HG03469 (cell line): ENCODE results near the gene SIAH1.
"Not testable (repeated sequence)": the region's sequence is repeated elsewhere in the genome, so short reads cannot be mapped to it uniquely, and the experiment has no call there.

ENCODE experiments used
- ATAC-seq: cut with Tn5 transposase; IDR thresholded peaks from one replicate; pipeline ENCODE4 v1.9.1; 2021; ENCODE audit warnings: mild to moderate bottlenecking, moderate library complexity, moderate number of reproducible peaks; ENCODE audit not compliant: unreplicated experiment

The SIAH1 gene

DNA sequence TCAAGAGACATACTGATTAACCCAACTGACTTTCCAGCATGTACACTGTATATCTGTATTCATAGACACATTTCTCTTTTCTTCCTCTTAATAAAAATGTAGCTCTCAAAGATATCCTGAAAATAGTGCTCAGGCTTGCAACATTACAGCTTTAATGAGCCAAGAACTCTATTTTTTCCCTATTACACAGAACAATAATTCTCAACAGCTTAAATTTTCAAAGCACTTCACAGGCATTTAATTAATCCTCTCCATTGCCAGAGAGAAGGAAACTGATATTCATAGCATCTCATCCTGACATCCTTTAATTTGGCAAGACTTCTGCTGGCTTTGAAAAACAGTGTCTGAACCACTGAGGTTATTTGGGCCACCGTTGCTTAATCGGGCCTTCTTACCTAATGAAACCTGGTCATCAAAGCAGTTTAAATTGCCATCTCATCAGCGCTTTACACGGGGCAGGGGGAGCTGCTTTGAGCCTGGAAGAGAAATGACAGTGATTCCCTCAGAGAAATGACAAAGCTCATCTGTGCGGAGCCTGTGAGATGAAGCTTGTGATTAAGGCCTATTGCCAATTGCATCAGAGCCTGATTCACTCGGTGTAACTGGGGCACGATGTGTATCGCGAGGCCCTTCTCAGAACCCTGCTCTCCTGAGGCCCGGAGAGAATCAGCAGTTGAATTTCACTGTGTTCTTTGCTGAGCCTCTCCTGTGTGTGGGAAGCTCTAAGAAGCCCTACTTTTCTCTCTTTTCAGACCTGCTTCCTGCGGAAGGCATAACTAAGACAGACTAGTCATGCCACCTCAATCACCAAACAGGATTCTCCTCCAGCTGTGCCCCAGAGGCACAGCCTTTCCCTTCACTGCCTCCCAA, 8.5 kb upstream of the SIAH1 start:
- ATAC-seq = no peak

DNA sequence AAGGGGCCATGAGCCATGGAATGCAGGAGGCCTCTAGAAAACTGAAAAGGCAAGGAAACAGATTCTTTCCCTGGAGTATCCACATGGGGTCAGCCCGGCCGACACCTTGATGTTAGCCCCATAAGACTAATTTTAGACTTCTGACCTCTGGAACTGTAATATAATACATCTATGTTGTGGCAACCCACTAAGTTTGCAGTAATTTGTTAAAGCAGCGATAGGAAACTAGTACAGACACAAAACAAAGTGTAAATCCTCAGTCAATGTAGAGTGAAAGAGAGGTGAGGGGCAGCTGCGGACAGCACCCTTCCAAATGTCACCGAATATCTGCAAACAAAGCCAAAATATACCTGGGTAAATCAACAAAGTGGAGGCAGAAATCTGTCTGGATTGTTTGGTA, 7.2 kb upstream of the SIAH1 start:
- no peak for ATAC-seq

DNA sequence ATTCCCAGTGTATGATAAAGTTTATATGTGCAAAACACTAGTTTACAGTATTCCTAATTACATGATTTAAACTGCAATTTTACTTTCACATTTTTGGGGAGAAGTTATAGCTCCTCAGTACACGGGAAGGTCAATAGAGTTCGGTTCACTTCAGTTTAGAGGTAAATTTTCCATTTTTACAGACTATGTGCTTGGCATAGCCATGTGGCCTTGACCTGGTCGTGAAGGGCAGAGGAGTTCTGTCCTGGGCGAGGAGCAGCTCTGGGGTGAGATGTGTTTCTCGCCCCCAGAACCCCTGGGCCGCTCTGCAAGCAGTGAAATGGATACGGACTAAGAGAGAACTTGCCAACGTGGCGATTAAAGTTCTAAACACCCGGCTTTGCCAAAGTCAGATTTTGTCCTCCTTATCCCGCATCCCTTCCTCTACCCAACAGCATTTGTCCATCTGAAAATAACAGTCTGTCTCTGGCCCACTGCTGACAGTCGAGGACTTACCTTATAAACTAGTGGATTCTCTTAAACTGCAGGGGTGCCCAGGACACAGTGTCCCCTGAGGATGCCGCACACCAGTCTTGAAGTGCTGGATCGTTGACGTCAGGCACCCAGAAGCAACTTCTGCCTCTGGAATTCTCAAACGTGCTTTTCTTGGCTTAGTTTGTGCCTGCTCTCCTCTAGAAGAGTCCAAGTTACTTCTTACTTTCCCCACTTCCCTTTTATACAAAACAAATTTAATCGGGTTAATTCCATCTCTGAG, 1.5 kb upstream of the SIAH1 start:
- ATAC-seq = no peak

DNA sequence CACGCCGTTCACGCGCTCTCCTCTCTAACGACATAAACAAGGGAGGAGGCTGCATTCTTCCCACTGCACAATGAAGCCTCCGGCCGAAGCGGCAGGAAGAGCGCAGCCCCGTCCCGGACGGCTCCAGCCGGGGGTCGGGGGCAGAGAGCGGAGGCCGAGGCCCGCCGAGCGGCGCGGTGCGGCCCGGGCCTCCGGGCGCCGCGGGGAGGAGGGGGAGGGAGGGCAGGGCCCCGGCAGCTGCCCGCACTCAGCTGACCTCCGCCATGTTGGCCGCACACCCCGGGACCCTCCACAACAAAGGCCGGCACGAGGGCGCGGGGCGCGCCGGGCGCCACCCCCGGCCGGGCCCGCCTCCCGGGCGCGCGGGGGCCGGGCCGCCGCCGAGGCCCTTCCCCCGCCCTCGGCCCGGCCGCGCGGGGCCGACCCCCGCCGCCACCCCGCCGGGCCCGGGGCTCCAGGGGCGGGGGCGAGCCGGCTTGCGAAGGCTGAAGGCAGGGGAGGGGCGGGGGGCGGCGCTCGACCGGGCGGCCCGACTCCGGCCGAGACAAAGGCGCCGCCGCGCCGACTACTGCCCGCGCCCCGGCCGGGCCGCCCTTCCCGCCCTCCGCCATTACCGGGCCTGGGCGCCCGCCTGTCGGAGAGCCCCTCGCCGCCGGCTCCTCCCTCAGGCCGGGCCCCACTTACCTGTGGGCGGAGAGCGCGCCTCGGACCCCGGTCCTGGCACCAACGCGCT, 527 bp downstream of the SIAH1 start:
- peak; percentile 44 for ATAC-seq

DNA sequence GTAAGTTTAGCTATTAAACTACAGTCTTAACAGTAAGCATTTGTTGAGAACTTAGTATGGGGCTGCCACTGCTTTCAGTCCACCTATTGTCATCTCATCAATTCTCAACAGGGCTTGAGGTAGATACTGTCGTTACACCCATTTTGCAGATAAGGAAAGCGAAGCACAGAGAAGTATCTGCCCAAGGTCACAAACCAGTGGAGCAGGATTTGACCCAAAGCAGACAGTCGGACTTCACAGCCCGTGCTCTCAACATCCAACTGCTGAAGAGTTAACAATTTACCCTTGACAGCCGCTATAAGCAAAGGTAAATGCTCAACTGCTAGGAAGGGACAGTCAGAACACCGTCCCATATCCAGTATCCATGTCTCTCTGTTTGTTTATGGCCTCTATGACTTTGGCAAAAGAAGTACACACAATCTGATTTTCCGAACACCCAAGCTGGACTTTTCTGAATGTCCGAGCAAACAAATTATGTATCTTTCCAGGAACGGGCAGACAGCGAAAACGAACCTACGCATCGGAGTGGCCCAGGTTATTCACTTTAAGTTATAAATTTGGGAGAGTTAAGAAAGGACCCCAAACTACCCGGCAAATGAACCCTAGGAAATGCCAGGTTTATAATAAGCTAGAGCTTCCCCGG, 1.2 kb downstream of the SIAH1 start:
- ATAC-seq = no peak

DNA sequence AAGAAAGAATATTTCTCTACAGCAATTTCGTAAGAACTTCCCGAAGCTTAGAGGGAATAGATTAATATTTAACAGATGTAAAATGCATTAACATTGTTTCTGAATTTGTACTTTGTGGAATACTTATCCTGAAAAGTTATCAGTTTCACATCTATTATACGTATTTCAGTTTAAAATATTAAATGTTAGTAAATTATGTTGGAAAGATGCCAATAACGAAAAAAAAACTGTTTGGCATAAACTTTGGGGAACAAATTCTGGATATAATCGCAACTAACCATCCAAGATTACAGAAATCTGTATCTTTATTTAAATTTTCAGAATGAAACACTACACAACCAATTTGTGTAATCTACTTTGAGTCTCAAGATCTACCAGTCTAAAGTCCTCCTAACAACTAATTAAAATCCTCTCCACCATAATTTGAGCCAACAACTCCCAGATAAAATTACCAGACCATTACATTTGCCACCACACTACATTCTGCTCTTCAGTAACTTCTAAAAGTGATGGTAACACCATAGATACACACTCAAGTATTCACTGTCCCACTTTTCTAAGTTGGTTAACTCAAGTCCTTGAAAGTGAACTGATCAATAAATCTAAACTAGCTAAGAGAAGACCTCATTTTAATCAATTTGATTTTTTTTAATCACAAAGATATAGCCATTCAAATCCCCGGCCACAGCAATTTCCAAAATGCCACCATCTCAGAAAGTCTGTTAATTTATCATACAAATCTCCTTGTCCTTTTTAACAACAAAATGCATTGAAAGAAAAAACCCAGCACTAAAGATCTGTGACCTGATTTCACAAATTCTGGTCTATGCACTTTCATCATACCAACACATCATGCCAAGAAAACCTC, 2.0 kb downstream of the SIAH1 start:
- no peak for ATAC-seq

DNA sequence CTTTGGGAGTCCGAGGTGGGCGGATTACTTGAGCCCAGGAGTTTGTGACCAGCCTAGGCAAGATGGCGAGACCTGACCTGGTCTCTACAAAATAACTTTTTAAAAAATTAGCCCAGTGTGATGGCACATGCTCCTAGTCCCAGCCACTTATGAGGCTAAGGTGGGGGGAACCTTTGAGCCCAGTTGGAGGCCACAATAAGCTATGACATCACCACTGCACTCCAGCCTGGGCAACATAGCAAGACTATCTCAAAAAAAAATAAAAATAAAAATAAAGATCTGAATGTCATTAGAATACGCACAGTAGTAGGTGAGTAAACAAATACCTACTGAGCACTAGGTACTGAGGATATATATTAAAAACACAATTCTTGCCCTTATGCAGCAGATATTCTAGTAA, 3.1 kb downstream of the SIAH1 start:
- no peak for ATAC-seq

DNA sequence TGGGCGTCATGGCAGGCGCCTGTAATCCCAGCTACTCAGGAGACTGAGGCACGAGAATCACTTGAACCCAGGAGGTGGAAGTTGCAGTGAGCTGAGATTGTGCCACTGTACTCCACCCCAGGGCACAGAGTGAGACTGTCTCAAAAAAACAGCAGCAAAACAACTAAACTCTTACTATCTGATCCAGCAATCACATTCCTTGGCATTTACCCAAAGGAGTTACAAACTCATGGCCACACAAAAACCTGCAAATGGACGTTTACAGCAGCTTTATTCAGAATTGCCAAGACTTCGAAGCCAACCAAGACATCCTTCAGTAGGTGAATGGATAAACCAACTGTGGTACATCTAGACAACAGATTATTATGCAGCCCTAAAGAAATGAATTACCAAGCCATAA, 4.0 kb downstream of the SIAH1 start:
- no peak for ATAC-seq

DNA sequence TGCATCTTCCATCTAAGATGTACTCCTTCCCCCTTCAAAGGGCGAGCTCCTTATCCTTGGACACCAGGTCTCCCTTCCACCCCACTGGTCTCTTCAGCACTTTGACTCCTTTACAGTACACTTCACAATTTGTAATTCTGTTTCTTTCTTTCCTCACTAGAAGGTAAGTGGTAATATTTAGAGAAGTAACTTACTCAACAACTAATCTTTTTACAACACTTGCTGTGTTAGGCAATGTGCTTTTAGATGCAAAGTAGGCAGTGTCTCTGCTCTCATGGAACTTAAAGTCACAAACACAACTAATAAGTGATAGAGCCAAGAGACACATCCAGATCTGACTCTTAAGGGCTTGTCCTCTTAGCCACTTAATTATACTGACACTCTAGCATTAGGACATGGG, 6.4 kb downstream of the SIAH1 start:
- ATAC-seq = no peak

DNA sequence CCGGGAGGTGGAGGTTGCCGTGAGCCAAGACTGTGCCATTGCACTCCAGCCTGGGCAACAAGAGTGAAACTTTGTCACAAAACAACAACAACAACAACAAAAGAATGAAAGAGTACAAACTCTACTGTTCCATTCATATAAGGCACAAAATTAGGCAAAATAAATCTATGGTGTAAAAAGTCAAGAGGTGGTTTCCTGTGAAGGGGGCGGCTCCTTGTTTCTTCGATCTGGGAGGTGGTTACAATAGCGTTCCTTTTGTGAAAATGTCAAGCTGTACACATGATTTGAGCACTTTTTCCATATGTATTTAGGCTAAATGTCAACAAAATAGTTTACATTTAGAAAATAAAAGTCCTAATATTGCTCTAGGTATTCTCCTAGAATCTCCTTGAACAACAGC, 6.9 kb downstream of the SIAH1 start:
- ATAC-seq = no peak

DNA sequence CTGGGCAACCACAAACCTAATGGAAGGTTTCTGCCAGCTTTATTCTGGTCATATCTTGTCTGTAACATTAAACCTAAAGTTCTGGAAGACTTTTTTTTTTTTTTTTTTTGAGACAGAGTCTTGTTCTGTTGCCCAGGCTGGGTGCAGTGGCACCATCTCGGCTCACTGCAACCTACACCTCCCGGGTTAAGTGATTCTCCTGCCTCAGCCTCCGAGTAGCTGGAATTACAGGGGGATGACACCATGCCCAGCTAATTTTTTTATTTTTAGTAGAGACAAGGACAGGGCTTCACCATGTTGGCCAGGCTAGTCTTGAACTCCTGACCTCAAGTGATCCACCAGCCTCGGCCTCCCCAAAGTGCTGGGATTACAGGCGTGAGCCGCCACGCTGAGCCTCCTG, 7.9 kb downstream of the SIAH1 start:
- not testable (repeated sequence) for ATAC-seq

DNA sequence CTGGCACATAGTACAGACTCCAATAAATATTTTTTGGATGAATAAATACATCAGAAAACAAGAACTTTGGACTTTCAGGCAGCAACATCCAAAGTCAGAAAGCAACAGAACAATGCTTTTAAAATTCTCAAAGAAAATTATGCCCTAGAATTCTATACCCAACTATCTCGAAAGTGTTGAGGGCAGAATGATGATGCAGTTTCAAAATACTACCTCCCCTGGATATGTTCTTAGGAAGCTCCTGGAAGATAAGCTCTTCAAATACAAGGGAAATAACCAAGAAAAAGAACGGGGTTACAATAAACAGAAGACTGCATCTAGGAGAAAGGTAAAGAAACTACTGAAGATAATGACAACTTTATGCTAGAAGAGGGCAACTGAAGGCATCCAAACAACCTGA, 11.0 kb downstream of the SIAH1 start:
- no peak for ATAC-seq

DNA sequence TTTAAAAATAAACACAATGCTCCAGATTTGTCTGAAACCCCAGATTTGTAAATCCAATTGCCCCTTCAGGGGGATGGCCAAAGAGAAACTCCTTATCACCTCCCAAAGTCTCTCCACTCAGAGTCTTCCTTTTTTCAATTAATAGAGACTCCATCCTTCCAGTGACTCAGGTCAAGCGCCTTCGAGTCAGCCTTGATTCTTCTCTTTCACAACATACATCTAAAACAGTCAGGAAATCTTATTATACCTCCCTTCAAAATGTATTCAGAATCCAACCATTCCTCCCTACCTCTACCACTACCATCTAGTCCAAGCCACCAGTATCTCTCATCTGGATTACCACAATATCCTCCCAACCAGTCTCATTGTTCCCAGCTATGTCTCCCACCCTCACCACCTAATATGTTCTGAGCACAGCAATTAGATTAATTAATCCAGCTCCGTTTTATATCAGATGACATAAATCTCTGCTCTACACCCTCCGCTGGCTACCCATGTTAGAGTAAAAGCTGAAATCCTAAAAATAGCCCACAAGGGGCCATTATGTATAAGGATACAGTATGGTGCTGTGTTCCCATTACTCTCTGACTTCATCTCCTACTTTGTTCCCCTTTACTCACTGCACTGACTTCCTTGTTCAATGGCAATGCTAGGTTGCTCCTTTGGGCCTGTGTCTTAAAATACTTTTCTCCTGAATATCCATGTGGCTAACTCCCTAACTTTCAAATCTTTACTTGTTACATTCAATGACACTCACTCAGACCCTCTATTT, 11.8 kb downstream of the SIAH1 start:
- no peak for ATAC-seq

DNA sequence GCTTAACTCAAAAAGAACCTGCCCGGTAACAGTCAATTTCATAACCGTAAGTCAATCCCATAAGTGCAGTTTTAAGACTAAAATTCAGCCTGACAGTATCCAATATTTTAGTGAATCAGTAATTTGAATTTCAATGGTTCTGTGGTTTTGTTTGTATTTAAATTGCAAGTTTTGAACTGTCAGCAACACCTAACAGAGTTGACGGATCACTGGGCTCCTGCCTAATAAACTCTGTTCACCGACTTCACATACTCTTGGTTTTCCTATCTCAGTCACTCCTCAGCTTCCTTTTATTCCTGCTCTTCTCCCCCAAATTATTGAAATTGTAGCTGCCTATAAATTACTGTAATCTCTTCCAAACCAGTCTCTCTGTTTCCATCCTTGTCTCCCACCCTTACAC, 12.5 kb downstream of the SIAH1 start:
- no peak for ATAC-seq

DNA sequence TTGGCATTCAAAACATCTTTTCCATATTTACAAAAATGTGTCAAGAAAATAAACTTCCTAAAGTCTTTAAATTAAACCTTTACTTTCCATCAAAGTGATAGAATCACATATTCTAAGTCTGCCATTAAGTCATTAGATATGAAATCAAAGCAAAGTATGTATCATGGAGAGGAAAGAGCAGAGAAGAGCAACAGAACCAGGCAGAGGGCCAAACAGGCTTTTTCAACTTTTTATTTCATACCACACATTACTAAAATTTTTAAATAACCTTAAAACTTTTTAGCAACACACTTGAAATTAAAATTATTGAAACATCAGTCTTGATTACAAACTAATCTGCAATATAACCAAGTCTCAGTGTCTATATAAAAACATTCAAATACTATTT, 13.8 kb downstream of the SIAH1 start:
- no peak for ATAC-seq

DNA sequence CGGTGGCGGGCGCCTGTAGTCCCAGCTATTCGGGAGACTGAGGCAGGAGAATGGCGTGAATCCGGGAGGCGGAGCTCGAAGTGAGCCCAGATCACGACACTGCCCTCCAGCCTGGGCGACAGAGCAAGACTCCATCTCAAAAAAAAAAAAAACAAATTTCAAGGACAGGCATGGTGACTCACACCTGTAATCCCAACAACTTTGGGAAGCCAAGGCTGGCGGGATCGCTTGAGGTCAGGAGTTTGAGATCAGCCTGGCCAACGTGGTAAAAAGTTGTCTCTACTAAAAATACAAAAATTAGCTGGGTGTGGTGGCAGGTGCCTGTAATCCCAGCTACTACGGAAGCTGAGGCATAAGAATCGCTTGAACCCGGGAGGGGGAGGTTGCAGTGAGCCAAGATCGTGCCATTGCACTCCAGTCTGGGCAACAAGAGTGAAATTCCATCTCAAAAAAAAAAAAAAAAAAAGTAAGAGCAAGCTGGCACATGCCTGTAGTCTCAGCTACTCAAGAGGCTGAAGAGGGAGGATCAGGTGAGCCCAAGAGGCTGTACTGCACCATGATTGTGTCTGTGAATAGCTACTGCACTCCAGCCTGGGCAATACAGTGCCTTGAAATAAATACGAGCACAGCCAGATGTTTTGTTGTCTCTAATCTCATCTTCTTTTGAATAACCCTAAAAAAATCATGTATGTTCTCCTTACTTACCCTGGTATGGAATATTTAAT, 14.4 kb downstream of the SIAH1 start:
- ATAC-seq = not testable (repeated sequence)

DNA sequence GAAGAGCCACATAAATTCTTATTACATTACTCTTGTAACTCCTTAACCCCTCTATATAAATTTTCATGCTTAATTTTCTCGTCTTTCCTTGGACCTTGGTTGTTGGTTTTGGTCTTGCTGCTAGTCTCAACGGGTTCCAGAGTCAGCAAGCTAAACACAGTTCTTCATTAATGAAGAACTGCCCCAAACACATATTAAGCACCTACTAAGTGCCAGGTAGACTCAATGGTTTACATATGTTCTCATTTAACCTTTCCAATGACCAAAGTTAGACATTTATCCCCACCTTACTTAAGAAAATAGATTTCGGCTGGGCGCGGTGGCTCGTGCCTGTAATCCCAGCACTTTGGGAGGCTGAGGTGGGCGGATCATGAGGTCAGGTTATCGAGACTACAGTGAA, 15.0 kb downstream of the SIAH1 start:
- no peak for ATAC-seq

DNA sequence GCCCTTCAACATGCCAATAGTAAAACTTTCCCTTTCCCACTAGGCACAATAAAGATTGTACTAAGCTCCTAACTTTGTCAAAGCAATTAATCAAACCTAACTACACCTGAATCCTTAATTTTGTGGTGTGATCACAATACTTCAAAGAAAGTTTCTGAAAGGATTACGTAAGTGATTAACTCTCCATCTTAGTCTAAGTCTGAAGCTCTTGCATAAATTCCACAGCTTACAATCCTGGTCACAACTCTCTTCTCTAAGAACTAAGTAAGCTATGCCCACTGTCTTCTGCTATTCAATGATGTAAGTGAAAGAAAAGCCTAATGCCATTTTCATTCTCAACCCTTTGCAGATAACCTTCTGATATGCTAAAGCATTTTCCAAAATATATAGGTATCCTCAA, 15.4 kb downstream of the SIAH1 start:
- no peak for ATAC-seq
